HG03521 (cell line): ENCODE results near the gene OGG1.

Experiments used
- ATAC-seq: cut with Tn5 transposase; IDR thresholded peaks from one replicate; pipeline ENCODE4 v1.9.1; 2021; ENCODE audit warnings: mild to moderate bottlenecking, moderate library complexity; ENCODE audit not compliant: unreplicated experiment

OGG1 gene

GRCh38 chr3:9781978-9782603 lies 32.3 kb downstream of the OGG1 start:
- no peak for ATAC-seq

- no peak for ATAC-seq
Measured at GRCh38 chr3:9782770-9783169, 33.0 kb downstream of the OGG1 start.

DNA sequence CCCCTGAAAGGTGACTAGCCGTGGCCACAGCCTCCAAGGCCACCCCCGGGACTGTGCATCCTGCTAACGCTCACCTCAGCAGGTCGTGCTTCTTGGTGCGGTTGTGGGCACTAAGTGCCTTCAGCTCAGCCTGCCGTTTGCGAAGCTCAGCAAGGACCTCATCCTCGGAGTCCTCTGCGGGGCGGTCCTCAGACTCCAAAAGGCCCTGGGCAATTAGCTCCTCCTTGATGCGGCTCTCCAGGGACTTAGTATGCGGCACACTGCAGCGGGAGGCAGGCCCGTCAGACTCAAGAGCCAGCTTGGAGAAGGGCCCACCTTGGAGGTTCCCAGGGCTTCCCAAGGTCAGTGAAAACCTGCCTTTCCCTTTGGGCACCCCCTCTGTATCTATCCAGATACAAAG lies 34.2 kb downstream of the OGG1 start:
- ATAC-seq: no peak

DNA sequence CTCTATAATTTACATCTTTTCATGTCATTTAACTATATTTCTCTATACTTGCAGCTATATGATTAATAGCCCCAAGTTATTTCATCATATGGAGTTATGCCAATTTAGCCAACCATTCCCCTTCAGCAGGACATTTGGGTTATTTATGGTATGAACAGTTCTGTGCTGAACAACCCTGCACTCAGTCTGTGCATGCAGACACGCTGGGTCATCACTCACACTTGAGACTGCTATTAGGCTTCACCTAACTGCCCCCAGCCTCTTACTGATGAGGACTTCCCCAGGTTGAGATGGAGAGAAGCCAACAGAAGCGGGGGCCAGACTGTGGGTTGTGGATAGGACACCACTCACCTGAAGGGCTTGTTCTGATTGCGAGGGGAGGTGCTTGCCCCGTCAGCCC lies 35.2 kb downstream of the OGG1 start:
- ATAC-seq: no peak

GRCh38 chr3:9785602-9786001 lies 35.9 kb downstream of the OGG1 start:
- no peak for ATAC-seq

GRCh38 chr3:9786209-9786739 lies 36.5 kb downstream of the OGG1 start:
- ATAC-seq: no peak

- no peak for ATAC-seq
Measured at GRCh38 chr3:9786825-9787669, 37.3 kb downstream of the OGG1 start.

DNA sequence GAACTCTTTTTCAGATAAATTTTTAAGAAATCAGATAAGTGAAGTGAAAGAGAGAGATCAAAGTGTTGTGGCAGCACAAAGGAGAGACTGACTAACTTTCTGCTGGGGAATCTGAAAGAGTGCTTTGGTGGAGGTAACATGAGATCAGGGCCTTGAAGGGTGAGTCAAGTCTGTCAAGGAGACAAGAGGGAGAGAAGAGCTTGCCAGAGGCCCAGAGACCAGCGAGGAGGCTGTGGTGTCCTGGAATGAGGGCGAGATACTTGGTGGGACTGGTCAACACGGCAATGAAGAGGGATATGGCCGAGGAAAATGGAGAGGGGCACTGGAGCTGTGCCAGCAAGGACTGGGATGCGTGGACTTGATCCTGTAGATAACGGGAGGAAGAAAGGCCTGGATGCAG lies 38.0 kb downstream of the OGG1 start:
- no peak for ATAC-seq

DNA sequence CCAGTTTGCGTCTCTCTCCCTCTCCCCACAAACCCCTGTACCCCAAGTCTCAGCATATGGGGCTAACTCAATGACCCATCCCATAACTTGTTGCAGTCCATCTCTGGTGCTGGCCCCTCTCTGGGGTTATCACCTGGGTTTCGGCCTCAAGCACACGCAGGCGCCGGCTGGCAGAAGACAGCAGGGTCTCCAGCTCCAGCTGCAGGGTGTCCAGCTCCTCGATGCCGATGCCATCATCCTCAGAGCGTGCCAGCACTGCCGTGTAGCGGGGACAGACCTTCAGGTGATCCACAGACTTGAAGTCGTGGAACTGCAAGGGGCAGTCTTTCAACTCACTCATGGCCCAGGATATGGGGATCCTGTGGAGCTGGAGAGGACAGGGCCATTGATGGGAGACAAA lies 41.4 kb downstream of the OGG1 start:
- no peak for ATAC-seq

- ATAC-seq: no peak
Measured at GRCh38 chr3:9791790-9792404, 42.1 kb downstream of the OGG1 start.

DNA sequence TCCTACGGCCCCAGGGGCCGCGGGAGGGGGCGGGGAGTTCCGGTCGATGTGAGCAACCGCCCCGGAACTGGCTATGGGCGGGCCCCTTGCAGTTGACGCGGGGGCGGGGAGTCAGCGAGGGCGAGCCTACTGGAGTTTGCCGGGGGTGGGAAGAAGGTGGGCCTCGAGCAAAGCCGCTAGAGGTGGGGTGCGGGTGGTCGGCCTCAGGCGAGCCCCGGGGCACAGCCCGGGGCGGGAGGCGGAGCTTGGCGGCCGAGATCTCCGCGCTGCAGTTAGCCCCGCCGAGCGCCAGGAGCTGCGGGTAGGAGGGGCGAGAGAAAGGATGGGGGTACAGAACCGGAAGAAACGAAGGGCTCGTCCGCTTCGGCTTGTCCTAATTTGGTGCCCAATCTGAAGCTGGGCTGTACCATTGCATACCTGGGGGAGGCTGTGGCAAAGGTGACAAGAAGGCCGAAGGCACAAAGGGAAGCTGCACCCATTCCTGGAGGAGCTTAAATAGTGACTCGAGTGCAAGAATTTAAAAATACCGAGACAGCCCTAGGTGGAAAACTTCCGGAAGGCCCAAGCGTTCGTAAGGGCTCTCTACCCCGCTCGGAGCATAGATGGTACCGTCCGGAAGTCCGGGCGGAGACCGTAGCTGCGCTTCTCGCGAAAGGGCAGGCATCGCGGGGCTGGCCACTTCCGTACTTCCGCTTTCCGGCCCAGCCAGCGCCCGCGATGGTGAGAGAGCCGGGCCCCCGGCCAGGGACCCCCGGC lies 42.8 kb downstream of the OGG1 start, which contains the start of the genes ARPC4 and TADA3:
Gene ARPC4, plus strand, starts transcription at position 678 of the 756 bp plus-strand sequence. Its CDS starts 40 bp downstream, at position 718.
Gene TADA3, minus strand, starts transcription at position 69 of the 756 bp plus-strand sequence. CDS start 1,007 bp downstream, outside the sequence.
- peak; percentile 81 for ATAC-seq

- no peak for ATAC-seq
Measured at GRCh38 chr3:9793161-9793781, 43.5 kb downstream of the OGG1 start.

- ATAC-seq: no peak
Measured at GRCh38 chr3:9794400-9794799, 44.6 kb downstream of the OGG1 start.

- ATAC-seq: no peak
Measured at GRCh38 chr3:9795207-9795606, 45.5 kb downstream of the OGG1 start.

DNA sequence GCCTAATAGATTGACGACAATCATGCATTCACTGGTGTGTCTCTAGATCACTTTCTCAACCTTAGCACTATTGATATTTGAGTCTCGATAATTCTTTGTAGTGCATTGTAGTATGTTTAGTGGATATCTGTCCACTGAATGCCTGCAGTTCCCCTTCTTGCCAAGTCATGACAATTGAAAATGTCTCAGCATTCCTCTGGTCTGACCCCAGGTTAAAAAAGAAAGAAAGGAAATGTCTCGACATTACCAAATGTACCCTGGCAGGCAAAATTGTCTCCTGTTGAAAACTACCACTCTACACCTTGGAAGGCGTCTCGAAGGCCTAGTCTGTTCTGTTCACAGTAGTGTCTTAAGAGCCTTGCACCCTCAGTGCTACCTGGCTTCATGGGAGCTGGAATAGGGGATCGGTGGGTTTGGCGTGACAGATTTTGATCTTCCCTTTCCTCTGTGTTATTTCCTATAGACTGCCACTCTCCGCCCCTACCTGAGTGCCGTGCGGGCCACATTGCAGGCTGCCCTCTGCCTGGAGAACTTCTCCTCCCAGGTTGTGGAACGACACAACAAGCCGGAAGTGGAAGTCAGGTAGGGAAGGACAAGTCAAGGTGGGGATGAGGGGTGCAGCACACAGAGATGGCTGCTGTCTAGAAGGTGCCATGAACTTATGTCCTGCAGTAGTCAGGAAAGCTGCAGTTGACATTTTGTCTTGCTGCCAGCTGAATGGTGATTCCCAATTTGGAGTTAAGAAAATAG lies 47.6 kb downstream of the OGG1 start:
- ATAC-seq: no peak

- ATAC-seq: no peak
Measured at GRCh38 chr3:9800529-9800928, 50.8 kb downstream of the OGG1 start.

GRCh38 chr3:9803494-9803893 lies 53.7 kb downstream of the OGG1 start:
- no peak for ATAC-seq

DNA sequence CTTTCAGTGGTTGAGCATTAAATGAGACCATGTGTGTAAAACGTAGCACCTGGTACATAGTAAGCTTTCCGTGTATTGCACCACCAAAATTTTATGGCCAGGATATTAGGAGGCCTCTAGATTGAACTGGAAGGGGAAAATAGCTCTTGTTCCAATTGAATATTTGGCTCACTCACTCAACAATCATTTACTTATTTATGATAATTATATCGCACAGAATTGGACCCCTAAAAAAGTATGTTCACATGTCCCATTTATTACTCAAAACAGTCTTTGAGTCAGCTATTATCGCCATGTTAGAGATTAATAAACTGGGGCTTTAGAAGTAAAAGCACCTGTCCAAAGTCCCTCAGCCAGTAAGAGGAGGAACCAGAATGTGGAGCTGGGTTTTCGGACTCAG lies 55.2 kb downstream of the OGG1 start:
- no peak for ATAC-seq

DNA sequence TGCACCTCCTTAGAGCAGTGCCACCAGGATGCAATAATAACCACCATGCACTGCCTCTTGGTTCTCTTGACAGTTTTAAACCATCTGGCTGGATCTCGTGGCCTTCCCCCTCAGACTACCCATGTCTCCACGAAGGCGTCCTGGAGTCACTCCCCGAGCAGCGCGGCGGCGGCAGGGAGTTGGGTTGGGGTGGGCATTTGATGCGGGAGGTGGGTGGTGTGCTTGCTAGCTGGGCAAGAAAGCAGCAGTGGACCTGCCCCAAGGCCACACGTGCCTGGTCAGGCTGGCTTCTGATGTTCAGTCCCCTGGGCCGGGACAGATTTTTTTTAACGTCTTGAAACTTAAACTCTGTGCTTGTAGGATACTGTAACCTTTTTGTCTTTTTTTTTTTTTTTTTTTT lies 56.4 kb downstream of the OGG1 start:
- ATAC-seq: no peak
